H1 (cell line): ENCODE measurements around the gene C17orf113.

Experiments
- ATF3 ChIP-seq: IDR thresholded peaks from 2 replicates; pipeline ENCODE4 v1.6.1; 2011; ENCODE audit warnings: low read depth, mild to moderate bottlenecking, low read length; ENCODE audit not compliant: insufficient read depth
- CHD2 ChIP-seq: IDR thresholded peaks from 2 replicates; pipeline ENCODE4 v1.6.1; 2012; ENCODE audit warnings: low read length, improper control_type of control experiment
- CTCF ChIP-seq, 3 experiments: IDR thresholded peaks; 1 replicate in 2 of 3; 2 replicates in 1 of 3; pipeline versions ENCODE4 v1.5.1 to v1.6.1; 2011; ENCODE audit warnings: low read length in 3 of 3, mild to moderate bottlenecking in 3 of 3, inconsistent platforms in 2 of 3, low read depth in 1 of 3, moderate library complexity in 1 of 3; ENCODE audit not compliant: insufficient read depth in 1 of 3; ENCODE audit errors: control extremely low read depth in 1 of 3
- HDAC6 ChIP-seq: IDR thresholded peaks from one replicate; pipeline ENCODE4 v1.7.1; 2012; ENCODE audit warnings: low read depth, mild to moderate bottlenecking, inconsistent platforms, low read length, moderate library complexity
- PHF8 ChIP-seq: fragments of 200-600 bp; sonication (generic); conservative IDR thresholded peaks from 2 replicates; pipeline ENCODE4 v1.7.1; 2012; ENCODE audit warnings: low read depth, mild to moderate bottlenecking, inconsistent platforms, low read length, moderate library complexity
- POLR2A ChIP-seq, 2 experiments: IDR thresholded peaks; 1 replicate in 1 of 2; 2 replicates in 1 of 2; pipeline ENCODE4 v1.6.1; 2011; ENCODE audit warnings: low read depth in 2 of 2, low read length in 2 of 2, mild to moderate bottlenecking in 2 of 2; ENCODE audit errors: control extremely low read depth in 1 of 2
- POLR2AphosphoS5 ChIP-seq: IDR thresholded peaks from 2 replicates; pipeline ENCODE4 v1.6.1; 2011; ENCODE audit warnings: low read depth, low read length
- RAD21 ChIP-seq, 2 experiments: IDR thresholded peaks in 1 of 2; conservative IDR thresholded peaks in 1 of 2; 2 replicates each; pipeline ENCODE4 v1.6.1; 2011; ENCODE audit warnings: low read depth in 2 of 2, low read length in 2 of 2, improper control_type of control experiment in 1 of 2, inconsistent platforms in 1 of 2, mild to moderate bottlenecking in 1 of 2, moderate library complexity in 1 of 2
- RFX5 ChIP-seq: IDR thresholded peaks from 2 replicates; pipeline ENCODE4 v1.6.1; 2011; ENCODE audit warnings: low read depth, low read length, improper control_type of control experiment, borderline replicate concordance
- RXRA ChIP-seq: IDR thresholded peaks from 2 replicates; pipeline ENCODE4 v1.6.1; 2011; ENCODE audit warnings: low read depth, mild to moderate bottlenecking, low read length, moderate library complexity; ENCODE audit not compliant: insufficient read depth
- SIN3A ChIP-seq, 2 experiments: IDR thresholded peaks in 1 of 2; conservative IDR thresholded peaks in 1 of 2; 2 replicates each; pipeline ENCODE4 v1.6.1; 2011 to 2012; ENCODE audit warnings: low read length in 2 of 2, improper control_type of control experiment in 1 of 2, low read depth in 1 of 2, mild to moderate bottlenecking in 1 of 2
- SIX5 ChIP-seq: IDR thresholded peaks from 2 replicates; pipeline ENCODE4 v1.6.1; 2011; ENCODE audit warnings: mild to moderate bottlenecking, low read depth, low read length
- TAF1 ChIP-seq: IDR thresholded peaks from 2 replicates; pipeline ENCODE4 v1.6.1; 2011; ENCODE audit warnings: mild to moderate bottlenecking, low read depth, low read length

GRCh38 chr17:42061646-42062487 lies 11.5 kb upstream of the C17orf113 start:
- TF ChIP-seq CTCF (IDR thresholded peaks at IDR 0.05; ENCODE audit: control extremely low read depth in 1 of 3, insufficient read depth in 1 of 3, low read depth in 1 of 3, low read length in 3 of 3) (no peak), POLR2AphosphoS5 (no peak), ATF3 (no peak), SIX5 (no peak), POLR2A (IDR thresholded peaks at IDR 0.05; ENCODE audit: control extremely low read depth in 1 of 2, low read depth in 2 of 2, low read length in 2 of 2) (no peak), RFX5 (no peak), HDAC6 (no peak), SIN3A (conservative IDR thresholded peaks at IDR 0.05 in 1 of 2, IDR thresholded peaks at IDR 0.05 in 1 of 2; ENCODE audit: low read depth in 1 of 2, low read length in 2 of 2) (no peak), RXRA (no peak), PHF8 (no peak), RAD21 (IDR thresholded peaks at IDR 0.05 in 1 of 2, conservative IDR thresholded peaks at IDR 0.05 in 1 of 2; ENCODE audit: low read depth in 2 of 2, low read length in 2 of 2) (no peak), TAF1 (no peak), CHD2 (no peak)
